CD4-positive, alpha-beta T cell treated with Interferon alpha-2 for 1 hour (primary cell): ENCODE data around the gene JHY.

Experiments used
- DNase-seq, 2 donors: peaks; one replicate each; pipeline ENCODE4 v3.0.0-alpha.2; 2020 to 2022

Gene JHY

DNA sequence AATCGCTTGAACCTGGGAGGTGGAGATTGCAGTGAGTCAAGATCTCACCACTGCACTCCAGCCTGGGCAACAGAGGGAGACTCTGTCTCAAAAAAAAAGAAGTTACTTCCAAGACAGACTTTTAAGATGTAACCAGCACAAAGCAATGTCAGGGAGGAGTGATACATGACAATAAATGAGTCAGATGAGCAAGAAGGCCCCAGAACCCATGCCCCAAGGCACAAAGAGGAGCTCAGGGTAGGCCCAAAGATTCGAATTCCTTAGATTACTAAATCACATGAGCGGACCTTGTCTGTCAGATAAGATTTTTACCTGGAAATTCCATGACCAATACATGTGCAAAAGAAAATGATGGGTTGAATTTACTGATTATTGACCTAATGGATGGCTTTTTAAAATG lies 10.5 kb upstream of the JHY start:
- DNase-seq = no peak

DNA sequence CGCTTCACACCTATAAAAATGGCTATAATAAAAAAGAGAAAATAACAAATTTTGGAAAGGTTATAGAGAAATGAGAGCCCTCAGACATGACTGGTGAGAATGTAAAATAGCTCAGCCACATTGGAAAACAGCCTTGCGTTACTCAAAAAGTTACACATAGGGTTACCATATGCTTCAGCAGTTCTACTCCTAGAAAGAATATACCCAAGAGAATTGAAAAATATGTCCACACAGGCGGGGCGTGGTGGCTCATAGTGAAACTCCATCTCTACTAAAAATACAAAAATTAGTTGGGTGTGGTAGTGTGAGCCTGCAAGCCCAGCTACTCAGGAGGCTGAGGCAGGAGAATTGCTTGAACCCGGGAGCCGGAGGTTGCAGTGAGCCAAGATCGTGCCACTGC lies 7.6 kb upstream of the JHY start:
- DNase-seq = no peak

DNA sequence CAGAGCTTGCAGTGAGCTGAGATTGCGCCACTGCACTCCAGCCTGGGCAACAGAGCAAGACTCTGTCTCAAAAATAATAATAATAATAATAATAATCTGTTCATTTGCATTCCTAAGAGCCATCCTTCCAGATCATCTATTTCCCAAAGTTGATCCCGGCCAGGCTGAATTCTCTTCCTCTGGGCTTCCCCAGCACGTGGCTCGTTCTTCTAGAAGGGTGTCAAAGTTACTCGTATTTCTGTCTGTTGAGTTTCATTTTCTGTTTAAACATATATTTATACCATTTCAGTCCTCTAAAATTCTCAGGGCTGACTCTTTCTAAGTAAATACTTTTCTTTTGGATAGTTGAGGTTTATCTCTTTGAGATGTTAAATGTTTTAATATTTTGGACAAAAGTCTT lies 4.8 kb upstream of the JHY start:
- DNase-seq = no peak

DNA sequence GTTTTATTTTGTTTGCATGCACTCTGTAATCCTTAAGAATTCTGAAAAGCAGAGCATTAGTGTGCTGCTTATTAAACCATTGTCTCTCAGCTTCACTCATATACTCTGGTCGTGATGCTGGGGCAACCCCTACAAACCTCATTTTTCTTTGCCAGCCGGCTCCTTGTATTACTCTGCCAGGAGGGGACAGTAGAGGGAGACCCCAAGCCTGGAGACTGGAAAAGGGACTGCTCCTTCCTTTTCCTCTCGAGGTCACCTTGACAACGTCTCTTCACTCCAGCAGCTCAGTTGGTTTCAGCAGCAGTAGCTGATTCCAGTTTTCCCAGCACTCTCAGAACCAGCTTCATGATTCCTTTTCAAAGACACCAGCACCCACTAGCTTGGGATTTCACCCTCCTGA lies 2.8 kb upstream of the JHY start:
- DNase-seq = no peak

DNA sequence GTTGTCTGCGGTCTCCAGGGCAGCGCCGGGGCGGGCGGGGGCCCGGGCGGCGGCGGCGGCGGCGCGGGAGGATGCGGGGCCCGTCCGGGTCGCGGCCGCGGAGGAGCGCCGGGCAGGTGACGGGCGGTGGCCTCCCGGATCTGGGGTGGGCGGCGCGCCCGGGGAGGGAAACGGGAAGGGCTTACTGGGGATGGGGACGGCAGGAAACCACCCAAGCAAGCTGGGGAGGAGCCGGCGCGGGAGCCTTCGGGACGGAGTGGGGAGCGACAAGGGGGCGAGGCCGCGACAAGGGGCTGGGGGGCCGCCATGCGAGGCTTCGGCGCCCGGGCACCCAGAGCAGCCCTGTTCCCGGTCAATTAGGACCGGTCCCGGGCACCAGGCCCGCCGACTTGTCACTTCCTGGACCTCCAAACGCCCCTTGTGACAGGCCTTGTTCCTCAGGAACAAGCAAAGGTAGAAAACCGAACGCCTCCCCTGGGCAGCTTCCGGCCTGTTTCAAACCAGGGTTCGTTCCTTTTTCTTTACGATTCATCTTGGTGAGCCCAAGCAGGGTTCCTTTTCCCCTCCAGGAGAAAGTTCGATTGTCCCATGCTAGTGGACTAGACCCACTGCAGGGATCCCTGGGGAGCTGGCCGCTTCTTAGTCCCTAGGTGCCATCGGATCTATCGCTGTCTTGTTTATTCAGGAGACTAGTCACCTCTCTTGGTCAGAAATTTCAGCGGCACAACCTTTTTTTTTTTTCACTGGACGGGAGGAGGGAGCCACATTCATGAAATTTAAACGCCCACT lies 492 bp downstream of the JHY start:
- peak; percentile 44 to 61 for DNase-seq

DNA sequence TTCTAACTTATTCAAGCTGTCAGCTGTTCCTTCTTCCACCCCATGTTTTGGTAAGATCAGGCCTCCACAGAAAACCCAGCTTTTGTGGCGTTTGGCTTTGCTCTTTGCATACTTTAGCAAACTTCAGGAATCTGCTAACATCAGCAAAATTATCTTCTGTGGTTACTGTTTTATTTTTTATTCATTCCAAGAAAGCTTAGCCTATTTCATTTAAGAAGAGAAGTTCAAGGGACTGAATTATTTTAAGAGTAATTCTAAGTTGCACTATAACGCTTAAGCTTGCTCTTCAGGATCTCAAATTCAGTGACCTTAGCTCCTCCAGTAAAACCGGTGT lies 1.1 kb downstream of the JHY start:
- DNase-seq = no peak

DNA sequence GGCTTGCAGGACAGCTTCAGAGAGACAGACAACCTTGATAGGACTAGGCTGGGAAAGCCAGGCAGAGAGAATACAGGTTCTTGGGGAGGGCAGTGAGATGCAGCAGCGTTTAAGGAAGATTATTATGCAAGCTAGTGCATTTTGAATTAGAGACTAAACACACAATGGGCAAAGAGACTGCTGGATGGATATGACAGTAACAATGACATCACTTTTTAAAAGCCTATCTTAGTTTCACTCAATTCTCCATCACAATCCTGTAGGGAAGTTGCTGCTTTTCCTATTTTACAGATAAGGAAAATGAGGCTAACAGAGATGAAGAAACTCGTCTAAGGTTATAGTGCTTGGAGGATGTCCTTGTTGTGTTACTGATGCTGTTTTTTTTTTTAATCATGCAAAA lies 5.6 kb downstream of the JHY start:
- no peak for DNase-seq

DNA sequence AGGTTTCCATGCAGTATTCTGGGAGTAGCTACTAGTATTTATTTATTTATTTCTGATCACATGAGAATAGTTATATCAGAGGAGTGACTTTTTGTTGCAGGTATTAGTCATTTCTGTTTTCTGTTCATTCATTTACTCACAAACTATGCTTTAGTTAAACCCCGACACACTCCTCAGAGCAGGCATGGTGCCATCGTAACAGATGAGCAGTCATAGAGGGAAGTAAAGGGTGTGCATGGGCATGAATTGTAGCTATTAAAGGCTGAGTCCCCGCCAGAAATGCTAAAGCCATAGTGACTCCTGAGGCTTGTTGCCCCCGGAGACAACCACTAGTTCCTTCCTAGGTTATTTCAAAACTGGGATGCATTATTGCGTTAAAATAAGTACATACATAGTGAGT lies 10.6 kb downstream of the JHY start:
- no peak for DNase-seq

DNA sequence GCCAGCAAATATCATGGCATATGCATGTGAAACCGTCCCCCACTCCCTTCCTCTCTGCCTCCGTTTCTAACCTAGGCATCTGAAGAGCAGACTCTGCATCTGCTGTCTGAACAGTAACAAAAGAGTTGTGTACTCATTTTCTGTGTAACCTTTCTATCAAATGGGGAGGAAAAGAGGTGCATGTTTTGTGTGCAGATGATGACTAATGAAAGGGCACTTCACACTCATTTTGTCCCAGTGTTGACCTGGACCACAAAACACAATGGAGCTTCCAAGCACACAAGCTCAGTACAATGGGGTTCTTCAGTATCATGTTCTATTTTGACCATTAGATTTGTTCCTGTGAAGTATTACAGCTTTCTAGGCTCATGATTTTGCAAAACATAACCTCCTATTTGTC lies 13.0 kb downstream of the JHY start:
- no peak for DNase-seq

DNA sequence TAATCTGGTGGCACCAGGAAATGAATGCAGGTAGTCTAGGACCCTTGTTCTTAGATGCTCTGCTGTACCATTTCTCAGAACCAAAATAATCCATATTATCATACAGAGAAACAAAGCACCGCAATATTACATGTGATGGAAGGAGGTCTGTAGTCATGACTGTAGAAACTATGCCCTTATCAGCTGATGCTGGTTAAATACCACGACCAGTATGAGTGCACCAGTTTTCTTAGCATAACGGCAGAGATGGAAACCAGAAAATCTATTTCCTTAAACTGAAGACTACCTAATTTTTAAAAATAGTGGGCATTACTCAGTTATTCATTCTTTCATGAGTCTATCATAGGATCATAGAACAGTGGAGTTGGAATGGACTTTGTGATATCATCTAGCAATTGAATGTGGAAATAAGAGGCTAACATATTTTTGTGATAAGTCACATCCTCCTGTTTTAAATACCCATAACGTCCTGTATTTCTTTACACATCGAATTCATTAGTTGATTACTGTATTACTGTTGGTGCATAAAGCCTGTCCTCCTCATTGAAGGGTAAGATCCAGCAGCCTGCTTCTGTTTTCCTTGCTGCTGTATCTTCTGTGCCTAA lies 15.1 kb downstream of the JHY start:
- DNase-seq = no peak

DNA sequence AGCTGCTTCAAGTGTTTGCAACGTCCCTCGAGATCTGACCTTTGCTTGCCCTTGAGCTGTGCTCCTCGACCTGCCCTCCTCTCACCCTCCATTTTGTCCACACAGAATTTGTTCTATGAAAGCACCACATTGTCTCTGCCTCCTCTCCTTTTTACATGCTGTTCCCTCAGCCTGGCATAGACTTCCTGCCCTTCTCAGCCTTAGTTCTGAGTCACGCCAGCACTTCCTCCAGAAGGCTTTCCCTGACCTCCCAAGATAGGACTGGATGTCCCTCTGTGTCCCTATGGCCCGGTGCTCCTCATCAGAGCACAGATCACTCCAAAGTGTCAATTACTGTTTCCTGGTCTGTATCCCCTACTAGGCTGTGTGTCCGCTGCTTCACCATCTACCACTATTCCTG lies 16.2 kb downstream of the JHY start:
- no peak for DNase-seq

DNA sequence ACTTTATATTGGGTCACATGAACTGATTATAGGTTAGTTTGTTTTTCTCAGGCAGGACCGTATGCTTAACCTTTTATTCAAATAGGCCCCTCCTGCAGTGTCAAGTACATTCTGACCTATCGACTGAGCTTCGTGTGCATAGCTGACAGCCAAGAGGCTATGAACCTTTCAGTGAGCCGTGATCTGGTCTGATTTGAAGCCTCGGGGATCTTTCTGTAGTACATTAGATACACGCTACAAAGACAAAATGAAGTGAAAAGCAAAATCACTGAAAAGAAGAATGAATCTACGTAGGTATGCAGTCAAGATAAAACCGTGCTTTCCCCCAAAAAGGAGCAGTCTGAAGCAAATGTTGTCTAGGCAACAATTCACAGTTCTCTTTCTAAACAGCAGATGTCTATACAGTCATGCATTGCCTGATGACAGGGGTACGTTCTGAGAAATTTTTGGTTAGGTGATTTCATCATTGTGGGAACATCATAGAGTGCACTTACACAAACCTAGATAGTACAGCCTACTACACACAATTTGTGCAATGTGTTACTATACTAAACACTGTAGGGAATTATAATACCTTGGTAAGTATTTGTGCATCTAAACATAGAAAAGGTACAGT lies 18.1 kb downstream of the JHY start:
- no peak for DNase-seq

DNA sequence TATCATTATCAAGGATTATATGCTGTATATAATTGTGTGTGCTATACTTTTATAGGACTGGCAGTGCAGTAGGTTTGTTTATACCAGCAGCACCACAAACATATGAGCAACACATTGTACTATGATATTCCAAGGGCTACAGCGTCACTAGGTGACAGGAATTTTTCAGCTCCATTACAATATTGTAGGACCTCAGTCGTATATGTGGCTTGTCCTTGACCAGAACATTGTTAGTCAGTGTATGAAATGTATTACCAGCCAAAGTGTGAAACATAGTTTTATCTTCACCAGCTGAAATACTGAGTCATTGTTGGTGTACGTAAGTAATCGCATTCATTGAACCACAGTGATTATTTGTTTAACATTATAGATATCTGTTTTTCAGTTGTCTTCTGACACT lies 20.4 kb downstream of the JHY start:
- DNase-seq = no peak

DNA sequence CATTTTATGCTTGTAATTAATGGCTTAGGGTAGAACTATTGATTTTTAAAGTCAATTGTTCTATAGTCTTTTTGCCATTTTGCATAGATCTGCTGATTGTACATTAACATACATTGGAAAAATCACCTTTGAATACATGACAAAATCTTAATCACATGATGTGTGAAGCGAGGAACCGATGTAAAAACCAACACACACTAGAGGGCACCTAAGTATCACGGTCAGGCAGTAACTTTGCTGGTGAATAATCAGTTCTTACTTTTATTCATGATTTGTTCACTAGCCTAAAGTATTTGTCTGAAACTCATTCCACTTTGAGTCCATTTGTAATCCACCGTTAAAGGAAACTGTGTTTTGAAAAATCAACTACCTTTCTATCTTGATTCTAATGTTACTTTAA lies 28.2 kb downstream of the JHY start:
- DNase-seq = peak in 1 of 2 donors; percentile 3

DNA sequence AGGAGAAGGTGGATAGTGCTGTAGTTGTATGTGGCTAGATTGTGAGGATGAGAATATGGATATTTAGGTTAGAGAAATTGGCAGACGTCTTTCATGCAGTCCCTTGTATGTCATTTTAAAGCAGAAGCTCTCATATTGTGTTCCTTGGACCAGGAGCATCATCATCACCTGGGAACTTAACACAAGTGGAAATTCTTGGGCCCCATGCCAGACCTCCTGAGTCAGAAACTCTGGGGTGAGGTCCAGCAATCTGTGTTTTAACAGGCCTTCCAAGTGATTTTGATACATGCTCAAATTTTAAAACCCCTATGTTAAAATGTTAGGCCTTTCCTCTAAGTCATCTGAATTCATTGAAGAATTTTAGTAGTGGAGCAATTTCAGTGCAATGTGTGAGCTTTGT lies 34.8 kb downstream of the JHY start:
- no peak for DNase-seq

DNA sequence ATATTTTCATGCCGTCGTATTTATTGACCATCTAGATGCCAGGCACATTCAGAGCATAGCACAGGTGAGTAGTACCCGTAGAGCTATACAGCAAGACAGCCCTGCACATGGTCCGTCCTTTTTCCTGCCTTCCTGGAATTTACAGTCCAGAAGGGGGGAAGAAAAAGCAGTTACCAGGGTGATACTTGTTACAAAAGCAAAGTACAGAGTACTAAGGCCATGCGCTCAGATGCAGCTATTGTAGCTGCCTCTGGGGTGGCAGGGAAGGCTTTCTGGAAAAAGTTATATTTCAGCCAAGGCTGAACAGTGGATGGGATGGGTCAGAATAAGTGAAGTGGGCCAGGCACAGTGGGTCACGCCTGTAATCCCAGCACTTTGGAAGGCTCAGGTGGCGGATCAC lies 36.2 kb downstream of the JHY start:
- DNase-seq = no peak

DNA sequence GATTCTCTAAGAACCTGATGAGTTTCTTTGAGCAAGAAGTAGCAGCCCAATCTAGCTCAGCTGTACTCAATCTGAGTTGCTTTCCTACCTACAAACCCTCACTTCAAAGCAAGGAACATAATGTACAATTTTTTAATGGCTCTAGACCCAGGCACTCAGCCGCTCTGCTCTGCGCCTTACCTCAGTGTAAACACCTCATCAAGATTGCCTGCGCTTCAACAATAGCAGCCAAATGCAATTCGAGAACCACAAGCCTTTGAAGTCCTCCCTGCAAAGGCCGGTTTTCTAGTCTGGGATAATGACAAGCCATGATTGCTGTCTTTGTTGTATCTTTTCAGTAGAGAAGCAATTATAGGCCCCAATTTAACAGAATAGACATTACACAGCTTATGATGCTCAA lies 38.0 kb downstream of the JHY start:
- DNase-seq = no peak

DNA sequence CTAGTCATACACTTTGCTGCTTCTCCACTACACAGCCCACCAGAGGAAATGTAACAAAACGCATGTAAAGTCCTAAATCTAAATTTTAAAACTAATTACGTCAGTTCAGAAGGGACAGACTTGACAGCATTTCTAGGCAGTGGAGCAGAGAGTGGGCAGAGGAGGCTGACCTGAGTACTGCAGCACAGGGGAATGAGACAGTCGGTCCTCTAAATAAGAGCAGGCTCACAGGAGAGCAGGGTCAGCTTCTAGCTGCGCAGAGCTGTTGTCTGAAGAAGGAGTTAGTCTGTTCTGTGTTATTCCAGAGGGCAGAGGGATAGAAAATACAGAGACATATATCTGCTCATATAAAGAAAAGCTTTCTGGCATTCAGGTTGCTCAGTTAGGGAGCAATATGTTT lies 40.3 kb downstream of the JHY start:
- no peak for DNase-seq

DNA sequence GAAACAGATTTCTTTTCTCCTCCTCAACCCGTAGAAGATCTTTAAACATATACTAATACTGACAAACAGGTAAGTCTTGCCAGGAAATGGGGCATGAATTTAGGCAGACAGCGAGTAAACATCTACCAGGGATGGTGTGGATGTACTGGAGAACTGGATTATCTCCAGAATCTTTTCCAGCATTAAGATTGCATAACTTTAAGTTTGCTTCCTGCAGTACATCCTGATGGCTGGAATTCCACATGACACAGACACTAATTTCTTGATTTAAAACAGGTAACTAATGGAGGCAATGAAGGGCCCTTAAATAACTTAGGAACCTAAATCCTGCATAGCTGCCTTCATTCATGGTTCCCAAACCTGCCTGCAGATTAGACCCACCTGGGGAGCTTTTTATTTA lies 40.7 kb downstream of the JHY start:
- DNase-seq = no peak

DNA sequence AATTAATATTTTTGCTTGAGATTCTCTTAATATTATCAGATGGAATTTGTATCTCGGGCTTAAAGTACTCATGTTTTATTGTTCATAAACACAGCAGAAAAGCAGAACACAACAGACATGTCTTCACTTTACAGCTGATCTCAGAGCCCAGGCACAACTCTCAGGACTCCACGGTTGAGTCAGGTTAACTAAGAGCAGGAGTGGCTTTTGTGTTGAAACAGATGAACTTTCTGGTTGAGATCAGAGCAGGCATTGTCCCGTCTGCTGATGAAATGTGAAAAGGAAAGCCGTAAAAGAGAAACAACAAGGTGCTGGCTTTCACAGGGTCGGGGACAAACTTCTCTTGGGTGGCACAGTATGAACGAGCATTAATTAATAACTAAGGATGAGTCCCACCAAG lies 49.0 kb downstream of the JHY start:
- no peak for DNase-seq

DNA sequence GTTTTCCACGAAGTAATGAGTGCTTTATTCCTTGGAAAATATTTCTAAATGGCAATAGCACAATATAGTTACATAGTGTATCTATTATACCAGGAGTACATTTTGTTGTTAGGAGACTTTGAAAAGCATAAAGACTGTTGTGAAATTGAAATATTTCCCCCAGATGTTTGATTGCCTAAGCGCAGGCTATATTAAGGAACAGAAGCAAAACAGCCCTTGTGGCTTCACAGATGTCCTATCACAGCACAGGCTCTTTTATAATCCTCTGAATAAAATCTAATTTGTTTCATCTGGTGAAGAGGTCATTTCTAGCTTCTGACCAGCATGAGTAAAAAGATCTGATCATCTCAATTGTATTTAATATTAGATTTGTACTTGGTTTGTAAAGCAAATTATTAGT lies 50.9 kb downstream of the JHY start:
- no peak for DNase-seq

DNA sequence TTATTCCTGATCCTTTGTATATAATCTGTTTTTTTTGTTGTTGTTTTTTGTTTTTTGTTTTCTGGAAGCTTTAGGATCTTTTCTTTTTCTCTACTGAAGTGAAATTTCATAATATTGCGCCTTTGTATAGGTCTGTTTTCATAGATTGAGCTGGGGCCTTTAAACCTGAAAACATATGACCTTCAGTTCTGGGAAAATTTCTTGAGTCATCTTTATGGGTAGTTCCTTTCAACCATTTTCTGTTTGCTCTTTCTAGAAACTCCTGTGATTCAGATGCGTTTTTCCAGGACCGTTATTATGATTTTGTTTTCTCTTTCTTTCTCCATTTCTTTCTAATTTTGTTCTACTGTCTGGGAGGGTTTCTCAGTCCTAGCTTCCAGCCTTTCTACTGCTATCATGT lies 55.4 kb downstream of the JHY start:
- DNase-seq = no peak

DNA sequence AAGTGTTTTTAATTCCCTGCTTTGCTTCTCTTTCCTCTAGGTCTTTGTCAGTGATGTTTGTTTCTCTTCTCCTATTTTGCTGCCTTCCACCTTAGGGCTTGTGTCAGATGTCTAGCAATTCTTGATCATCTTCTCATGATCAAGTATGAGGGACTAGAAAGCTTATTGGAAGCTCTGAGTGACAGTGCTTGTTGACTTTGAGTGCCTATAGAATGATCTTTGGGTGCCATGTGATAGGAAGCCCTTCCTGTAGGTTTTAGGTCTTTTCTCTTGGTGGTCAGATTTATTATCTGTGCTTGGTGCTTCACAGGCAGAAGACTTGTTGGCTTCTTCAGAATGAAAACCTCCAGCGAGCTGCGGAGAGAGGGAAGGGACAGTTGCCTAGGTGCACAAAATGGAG lies 56.0 kb downstream of the JHY start:
- no peak for DNase-seq

DNA sequence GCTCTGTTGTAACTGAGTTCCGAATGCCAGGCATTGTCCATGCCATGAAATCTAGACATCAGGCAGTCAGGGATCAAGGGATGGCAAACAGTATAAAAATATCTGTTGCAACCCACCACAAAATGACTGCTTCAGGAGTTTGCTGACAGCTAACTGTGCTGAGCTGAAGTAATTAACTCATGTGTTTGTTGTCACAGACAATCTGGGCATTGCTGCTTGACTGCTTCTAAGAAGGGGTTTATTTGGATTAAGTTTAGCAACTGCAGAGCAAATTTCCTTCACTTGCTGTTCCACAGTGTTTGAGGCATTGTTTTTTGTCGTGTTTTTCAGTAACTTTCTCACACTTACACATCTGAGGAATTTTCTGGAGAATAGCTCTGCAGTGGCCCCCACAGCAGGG lies 68.7 kb downstream of the JHY start:
- DNase-seq = no peak

DNA sequence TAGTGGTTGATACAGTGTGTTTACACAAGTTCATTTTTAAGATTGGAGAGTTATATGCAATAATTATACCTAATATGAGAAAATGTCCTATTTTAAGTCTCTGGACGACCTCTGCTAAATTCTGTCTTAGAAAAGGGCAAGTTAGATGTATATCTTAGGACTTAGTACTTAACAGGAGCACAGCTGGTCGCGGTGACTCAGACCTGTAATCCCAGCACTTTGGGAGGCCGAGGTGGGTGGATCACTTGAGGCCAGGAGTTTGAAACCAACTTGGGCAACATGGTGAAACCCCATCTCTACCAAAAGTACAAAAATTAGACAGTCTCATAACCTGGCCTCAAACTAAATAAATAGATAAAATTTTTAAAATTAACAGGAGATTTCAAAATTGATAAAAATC lies 71.9 kb downstream of the JHY start:
- DNase-seq = no peak
